GM21786 (cell line): Measurements from ENCODE around the gene SERGEF.
"Not testable (repeated sequence)": the region's sequence is repeated elsewhere in the genome, so short reads cannot be mapped to it uniquely, and the experiment has no call there.

Experiments
- ATAC-seq: cut with Tn5 transposase; IDR thresholded peaks from one replicate; pipeline ENCODE4 v1.9.1; 2021; ENCODE audit not compliant: unreplicated experiment

Gene SERGEF

GRCh38 chr11:17914957-17915356 lies 97.9 kb downstream of the SERGEF start:
- ATAC-seq = no peak

GRCh38 chr11:17907046-17907445 lies 105.8 kb downstream of the SERGEF start:
- ATAC-seq = peak; percentile 49

GRCh38 chr11:17906436-17906835 lies 106.4 kb downstream of the SERGEF start:
- no peak for ATAC-seq

GRCh38 chr11:17905477-17905876 lies 107.4 kb downstream of the SERGEF start:
- peak; percentile 93 for ATAC-seq

- no peak for ATAC-seq
Measured at GRCh38 chr11:17901481-17901880, 111.4 kb downstream of the SERGEF start.

GRCh38 chr11:17898782-17899181 lies 114.1 kb downstream of the SERGEF start:
- no peak for ATAC-seq

- ATAC-seq = no peak
Measured at GRCh38 chr11:17898071-17898470, 114.8 kb downstream of the SERGEF start.

GRCh38 chr11:17897495-17897894 lies 115.4 kb downstream of the SERGEF start:
- ATAC-seq = no peak

- not testable (repeated sequence) for ATAC-seq
Measured at GRCh38 chr11:17896496-17897151, 116.2 kb downstream of the SERGEF start.

- ATAC-seq = no peak
Measured at GRCh38 chr11:17894929-17895658, 117.8 kb downstream of the SERGEF start.

- no peak for ATAC-seq
Measured at GRCh38 chr11:17892409-17892808, 120.4 kb downstream of the SERGEF start.

- ATAC-seq = no peak
Measured at GRCh38 chr11:17890325-17890724, 122.5 kb downstream of the SERGEF start.

- ATAC-seq = no peak
Measured at GRCh38 chr11:17887779-17888178, 125.1 kb downstream of the SERGEF start.

- no peak for ATAC-seq
Measured at GRCh38 chr11:17883946-17884345, 128.9 kb downstream of the SERGEF start.

GRCh38 chr11:17883057-17883456 lies 129.8 kb downstream of the SERGEF start:
- no peak for ATAC-seq

GRCh38 chr11:17878743-17879142 lies 134.1 kb downstream of the SERGEF start:
- ATAC-seq = no peak

GRCh38 chr11:17877886-17878285 lies 135.0 kb downstream of the SERGEF start:
- ATAC-seq = no peak

- no peak for ATAC-seq
Measured at GRCh38 chr11:17876827-17877226, 136.0 kb downstream of the SERGEF start.

GRCh38 chr11:17875891-17876290 lies 137.0 kb downstream of the SERGEF start:
- no peak for ATAC-seq

GRCh38 chr11:17873586-17873985 lies 139.3 kb downstream of the SERGEF start:
- ATAC-seq = no peak

- not testable (repeated sequence) for ATAC-seq
Measured at GRCh38 chr11:17868398-17868797, 144.4 kb downstream of the SERGEF start.

- ATAC-seq = no peak
Measured at GRCh38 chr11:17867341-17867740, 145.5 kb downstream of the SERGEF start.
